Ectodermal cell (in vitro differentiated cells): Measurements from ENCODE around the gene UBE3C.

Source experiments
- H3K27ac ChIP-seq: 2 replicates; pipeline ENCODE4 v1.7.0; 2013; ENCODE audit warnings: mild to moderate bottlenecking, low read depth, low read length; ENCODE audit not compliant: insufficient read depth, poor library complexity, severe bottlenecking
- H3K27me3 ChIP-seq: 2 replicates; pipeline ENCODE4 v1.7.0; 2013; ENCODE audit warnings: mild to moderate bottlenecking, low read length; ENCODE audit not compliant: insufficient read depth, control insufficient read depth, poor library complexity, severe bottlenecking
- H3K36me3 ChIP-seq: one replicate; pipeline ENCODE4 v1.7.0; 2013; ENCODE audit warnings: low read length; ENCODE audit not compliant: control insufficient read depth, insufficient read depth
- H3K4me1 ChIP-seq: one replicate; pipeline ENCODE4 v1.7.0; 2013; ENCODE audit warnings: low read length; ENCODE audit not compliant: control insufficient read depth, insufficient read depth
- H3K4me3 ChIP-seq: 2 replicates; pipeline ENCODE4 v1.7.0; 2013; ENCODE audit warnings: low read depth, low read length, control low read depth; ENCODE audit not compliant: insufficient read depth
- H3K9me3 ChIP-seq: 2 replicates; pipeline ENCODE4 v1.7.0; 2013; ENCODE audit warnings: mild to moderate bottlenecking, low read length, moderate library complexity; ENCODE audit not compliant: control insufficient read depth
- WGBS, 2 experiments: methylation state at CpG; one replicate each; pipeline ENCODE4 v1.1.7; 2013; ENCODE audit warnings: missing lambda C conversion rate in 2 of 2; 5-methylcytosine and 5-hydroxymethylcytosine counted together

Gene UBE3C

DNA sequence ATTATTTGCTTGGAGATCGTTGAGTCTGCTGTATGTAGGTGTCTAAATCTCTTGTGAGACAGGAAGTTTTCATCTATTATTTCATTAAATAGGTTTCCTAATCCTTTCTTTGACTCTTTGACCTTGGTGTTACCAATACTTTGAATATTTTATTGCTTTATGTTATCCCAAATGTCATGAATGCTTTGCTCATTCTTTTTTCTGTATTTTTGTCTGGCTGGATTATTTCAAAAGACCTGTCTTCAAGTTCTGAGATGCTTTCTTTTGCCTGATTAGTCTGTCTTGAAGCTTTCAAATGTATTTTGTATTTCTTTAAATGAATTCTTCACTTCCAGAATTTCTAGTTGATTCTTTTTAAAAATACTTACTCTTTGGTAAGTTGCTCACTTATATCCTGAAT, 27.3 kb downstream of the UBE3C start:
- Histone ChIP-seq H3K4me3 (no peak overlapping the region), H3K4me1 (no peaks in the 10 kb centered on the region), H3K27ac (no peak overlapping the region), H3K9me3 (no peaks in the 10 kb centered on the region), H3K27me3 (no peaks in the 10 kb centered on the region), H3K36me3 (peaks cover 20% of the 10 kb centered on the region)
- 80% methylated on average over 1 of the region's 1 CpG; no CpG with 5 or more reads in 1 of the 2 experiments for WGBS, 2 experiments

DNA sequence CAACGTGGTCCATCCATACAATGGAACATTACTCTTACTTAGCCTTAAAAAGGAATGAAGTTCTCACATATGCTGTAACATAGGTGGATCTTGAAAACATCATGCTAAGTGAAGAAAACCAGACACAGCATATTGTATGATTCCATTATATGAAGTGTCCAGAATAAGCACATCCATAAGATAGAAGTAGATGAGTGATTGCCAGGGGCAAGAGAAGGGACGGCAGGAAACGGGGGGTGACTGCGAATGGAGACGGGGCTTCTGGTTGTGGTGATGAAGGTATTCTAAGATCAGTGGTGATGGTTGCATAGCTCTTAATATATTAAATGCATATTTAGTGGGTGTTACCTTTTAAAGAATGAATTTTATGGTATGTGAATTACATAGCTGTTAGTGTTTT, 29.8 kb downstream of the UBE3C start:
- Histone ChIP-seq H3K9me3 (no peaks in the 10 kb centered on the region), H3K27me3 (no peaks in the 10 kb centered on the region), H3K4me3 (no peak overlapping the region), H3K27ac (no peak overlapping the region), H3K36me3 (peaks cover 26% of the 10 kb centered on the region), H3K4me1 (no peaks in the 10 kb centered on the region)
- 98% methylated on average over 5 of the region's 5 CpGs for WGBS, 2 experiments

DNA sequence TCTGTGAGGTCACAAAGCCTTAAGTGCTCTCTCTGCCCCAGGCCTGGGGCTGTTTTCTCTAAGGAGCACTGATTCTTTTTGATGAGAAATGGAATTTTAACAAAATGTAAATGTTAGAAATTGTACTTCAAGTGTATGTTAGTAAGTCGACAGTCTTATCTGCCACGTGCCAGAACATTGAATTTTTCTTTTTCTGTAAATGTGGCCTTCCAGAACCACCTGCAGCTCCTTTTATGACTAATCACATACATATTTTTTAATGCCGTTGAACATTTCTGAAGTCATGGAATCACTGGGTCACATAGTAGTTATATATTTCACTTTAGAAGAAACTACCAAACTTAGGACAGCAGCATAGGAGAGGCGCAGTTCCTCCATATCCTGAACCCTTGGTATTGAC, 38.0 kb downstream of the UBE3C start:
- H3K36me3 ChIP-seq = peaks cover 38% of the 10 kb centered on the region
- WGBS, 2 experiments = 89 to 90% methylated on average over 4 of the region's 4 CpGs

DNA sequence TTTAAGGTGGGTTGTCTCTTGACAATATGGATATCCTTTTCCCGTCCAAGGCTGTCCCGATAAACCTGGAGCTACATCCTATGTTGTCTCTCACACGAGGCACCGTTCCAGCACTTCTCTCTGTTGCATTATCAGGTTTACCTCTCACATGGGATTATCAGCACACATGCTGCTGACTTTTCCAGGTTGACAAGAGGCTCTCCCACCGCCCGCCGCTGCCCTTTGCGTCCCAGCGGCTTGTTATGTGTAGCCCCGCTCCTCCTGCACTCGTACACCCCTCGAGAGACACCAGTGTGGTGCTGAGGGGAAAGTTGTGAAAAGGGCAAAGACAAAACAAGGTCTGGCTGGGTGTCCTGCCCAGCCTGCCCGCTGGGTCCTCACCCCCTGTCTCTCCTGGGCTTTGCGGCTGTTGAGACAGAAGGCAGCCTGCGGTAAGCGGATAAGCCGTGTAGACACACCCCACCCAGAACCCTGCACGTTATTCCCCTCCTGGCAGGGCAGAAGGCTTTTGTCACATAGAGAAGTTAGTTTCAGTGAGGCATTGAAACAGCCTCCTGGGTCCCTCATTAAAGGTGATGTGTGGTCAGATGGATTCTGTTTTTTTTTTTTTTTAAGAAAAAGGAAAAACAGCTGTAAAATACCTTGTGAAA, 38.7 kb downstream of the UBE3C start:
- 89% methylated on average over 18 of the region's 18 CpGs for WGBS, 2 experiments
- H3K27ac ChIP-seq = no peak overlapping the region
- H3K36me3 ChIP-seq = peaks cover 45% of the 10 kb centered on the region
- H3K27me3 ChIP-seq = no peaks in the 10 kb centered on the region
- no peak overlapping the region for H3K4me3 ChIP-seq
- H3K9me3 ChIP-seq = no peaks in the 10 kb centered on the region
- no peaks in the 10 kb centered on the region for H3K4me1 ChIP-seq

More for the DNA sequence above, 38.0 kb downstream of the UBE3C start:
- Histone ChIP-seq H3K27me3 (no peaks in the 10 kb centered on the region), H3K27ac (no peak overlapping the region), H3K4me1 (no peaks in the 10 kb centered on the region), H3K4me3 (no peak overlapping the region), H3K9me3 (no peaks in the 10 kb centered on the region)

DNA sequence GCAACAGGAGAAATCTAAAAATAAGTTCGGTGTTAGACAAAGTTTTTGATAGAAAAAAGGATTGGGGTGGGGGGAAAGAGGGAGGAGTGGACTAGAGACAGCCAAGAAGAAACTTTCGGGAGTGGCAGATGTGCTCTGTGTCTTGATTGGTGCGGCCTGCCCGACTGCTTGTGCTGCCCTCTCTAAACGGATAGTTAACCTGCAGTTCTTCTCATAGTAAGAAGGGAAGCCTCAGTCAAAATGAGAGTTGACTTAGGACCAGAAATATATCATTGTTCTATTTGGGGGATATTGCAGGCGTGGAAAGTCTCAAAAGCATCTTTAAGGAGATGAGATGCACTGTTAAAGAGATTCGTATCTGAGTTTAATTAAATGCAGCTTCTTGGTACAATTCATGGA, 39.3 kb downstream of the UBE3C start:
- WGBS, 2 experiments = 94 to 96% methylated on average over 6 to 7 of the region's 7 CpGs
- Histone ChIP-seq H3K9me3 (no peaks in the 10 kb centered on the region), H3K4me1 (no peaks in the 10 kb centered on the region), H3K4me3 (no peak overlapping the region), H3K27me3 (no peaks in the 10 kb centered on the region), H3K36me3 (peaks cover 43% of the 10 kb centered on the region), H3K27ac (no peak overlapping the region)

DNA sequence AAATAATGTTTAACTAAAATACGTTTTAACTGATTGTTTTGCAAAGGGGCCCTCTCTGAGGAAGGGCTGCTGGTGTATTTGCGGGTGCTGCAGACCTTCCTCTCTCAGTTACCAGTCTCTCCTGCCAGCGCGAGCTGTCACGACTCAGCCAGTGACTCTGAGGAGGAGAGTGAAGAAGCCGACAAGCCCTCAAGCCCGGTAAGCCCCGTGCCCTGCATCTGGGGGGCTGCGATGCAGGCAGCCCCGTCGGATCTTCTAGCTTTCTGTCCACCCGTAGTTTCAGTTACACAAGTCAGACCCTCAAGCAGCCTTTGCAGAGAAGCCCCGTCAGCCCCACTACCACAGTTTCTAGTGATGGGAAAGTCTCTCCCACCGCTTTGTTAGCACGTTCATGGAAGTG, 45.1 kb downstream of the UBE3C start:
- 94% methylated on average over 15 of the region's 15 CpGs for WGBS, 2 experiments
- Histone ChIP-seq H3K4me1 (no peaks in the 10 kb centered on the region), H3K27me3 (no peaks in the 10 kb centered on the region), H3K9me3 (no peaks in the 10 kb centered on the region), H3K27ac (no peak overlapping the region), H3K36me3 (peaks cover 56% of the 10 kb centered on the region), H3K4me3 (no peak overlapping the region)

DNA sequence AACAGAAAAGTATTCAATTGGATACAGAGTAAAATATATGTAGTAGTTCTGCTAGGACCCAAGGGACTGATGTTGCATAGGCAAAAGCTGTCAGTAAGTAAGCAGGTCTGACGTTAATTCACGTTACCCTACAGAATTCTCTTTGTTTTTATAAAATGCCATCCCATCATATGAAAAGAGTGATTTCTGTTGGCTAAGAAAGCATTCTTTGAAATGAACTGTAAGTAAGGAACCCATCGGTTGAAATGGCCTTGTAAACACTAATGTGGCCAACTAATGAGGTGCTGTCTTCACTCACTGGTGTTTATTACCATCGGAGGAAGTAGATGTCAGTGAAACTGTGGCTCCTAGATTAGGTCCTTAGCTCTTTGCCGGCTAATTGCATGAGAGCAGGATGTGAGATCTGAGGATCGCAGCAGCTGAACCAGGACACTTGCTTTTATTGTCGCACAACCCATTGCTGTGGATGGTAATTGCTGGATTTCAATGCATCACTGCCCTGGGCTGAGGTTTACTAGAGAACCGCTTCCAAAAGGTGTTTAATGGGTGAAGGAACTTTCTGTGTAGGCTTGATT, 49.5 kb downstream of the UBE3C start:
- Histone ChIP-seq H3K4me3 (no peak overlapping the region), H3K9me3 (no peaks in the 10 kb centered on the region), H3K4me1 (no peaks in the 10 kb centered on the region), H3K27ac (no peak overlapping the region), H3K36me3 (peaks cover 51% of the 10 kb centered on the region), H3K27me3 (no peaks in the 10 kb centered on the region)
- 88 to 90% methylated on average over 8 of the region's 8 CpGs for WGBS, 2 experiments

DNA sequence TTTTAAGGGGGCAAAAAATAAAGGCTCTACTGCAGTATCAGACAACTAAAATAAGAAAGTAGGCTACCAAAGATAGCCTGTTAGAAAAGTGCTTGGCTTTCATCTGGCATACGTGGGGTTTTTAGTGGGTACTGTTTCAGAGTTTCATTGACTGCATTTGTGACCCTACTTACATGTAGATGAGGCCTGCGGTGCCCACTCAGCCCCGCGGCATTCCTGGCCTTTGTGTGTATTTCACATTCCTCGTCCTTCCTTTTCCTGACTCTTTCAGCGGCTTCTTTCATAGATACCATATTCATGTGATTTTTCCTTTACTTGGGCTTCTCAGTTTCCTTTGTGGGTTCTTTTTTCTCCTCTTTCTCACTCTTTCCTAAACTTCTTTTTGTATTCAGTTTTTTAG, 50.7 kb downstream of the UBE3C start:
- Histone ChIP-seq H3K4me1 (no peaks in the 10 kb centered on the region), H3K4me3 (no peak overlapping the region), H3K9me3 (no peaks in the 10 kb centered on the region), H3K27me3 (no peaks in the 10 kb centered on the region), H3K27ac (no peak overlapping the region), H3K36me3 (peaks cover 48% of the 10 kb centered on the region)
- WGBS, 2 experiments = 66 to 69% methylated on average over 6 of the region's 6 CpGs

DNA sequence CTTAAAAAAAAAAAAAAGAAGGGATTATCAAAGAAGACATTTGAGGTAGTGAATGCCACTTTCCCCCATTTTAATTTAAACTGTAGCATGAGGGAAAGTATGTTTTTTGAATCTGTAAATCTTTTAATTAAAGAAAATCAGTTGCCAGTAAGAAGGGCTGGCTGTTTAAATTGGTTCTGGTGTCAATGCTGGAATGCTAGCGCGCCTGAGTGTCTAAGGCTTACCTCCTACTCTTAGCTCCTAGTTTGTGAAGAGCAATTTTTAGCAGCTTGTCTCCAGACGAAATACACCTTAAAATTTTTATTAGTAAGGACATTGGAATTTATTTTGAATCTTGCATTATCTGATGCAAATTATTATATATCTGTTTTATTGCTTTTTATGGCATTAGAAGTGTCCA, 54.1 kb downstream of the UBE3C start:
- 94% methylated on average over 2 of the region's 3 CpGs for WGBS, 2 experiments
- H3K4me1 ChIP-seq = no peaks in the 10 kb centered on the region
- H3K27ac ChIP-seq = no peak overlapping the region
- H3K4me3 ChIP-seq = no peak overlapping the region
- H3K36me3 ChIP-seq = peaks cover 32% of the 10 kb centered on the region
- H3K27me3 ChIP-seq = no peaks in the 10 kb centered on the region
- no peaks in the 10 kb centered on the region for H3K9me3 ChIP-seq

DNA sequence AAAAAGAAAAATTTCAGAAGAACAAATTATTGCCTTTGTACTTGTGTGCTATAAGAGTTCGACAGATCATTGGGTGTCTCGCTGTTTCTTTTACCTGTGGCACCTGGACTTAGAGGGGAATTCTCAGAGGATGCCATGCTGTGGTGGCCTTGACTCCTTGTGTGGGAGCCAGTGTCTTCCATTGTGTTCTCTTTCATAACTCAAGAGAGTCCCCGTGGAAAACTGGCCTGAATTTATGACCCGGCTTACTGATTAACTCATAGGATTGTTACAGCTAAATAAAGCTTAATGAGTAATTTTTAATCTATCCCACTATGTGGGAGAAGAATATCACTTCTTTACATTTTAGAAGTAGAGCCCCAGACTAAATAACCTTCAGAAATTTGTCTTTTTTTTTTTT, 54.5 kb downstream of the UBE3C start:
- Histone ChIP-seq H3K36me3 (peaks cover 29% of the 10 kb centered on the region), H3K9me3 (no peaks in the 10 kb centered on the region), H3K4me1 (no peaks in the 10 kb centered on the region), H3K27me3 (no peaks in the 10 kb centered on the region), H3K27ac (no peak overlapping the region), H3K4me3 (no peak overlapping the region)
- WGBS, 2 experiments = 95 to 98% methylated on average over 3 to 4 of the region's 4 CpGs
